MM.1S (cell line): ENCODE measurements around the gene TXK.

Experiments
- CTCF ChIP-seq: fragments of 300-600 bp; sonication (generic); IDR thresholded peaks from 2 replicates; pipeline ENCODE4 v1.5.1; 2016; ENCODE audit warnings: antibody characterized with exemption, low read length, mixed read lengths
- EZH2 ChIP-seq: fragments of 300-600 bp; sonication (generic); optimal IDR thresholded peaks from 2 replicates; pipeline ENCODE3; 2017; ENCODE audit warnings: low read depth, mild to moderate bottlenecking, antibody characterized with exemption, low read length, mixed read lengths
- EZH2phosphoT487 ChIP-seq: fragments of 300-600 bp; sonication (generic); IDR thresholded peaks from 2 replicates; pipeline ENCODE4 v1.6.1; 2018; ENCODE audit warnings: antibody characterized with exemption, low read length

GRCh38 chr4:48110452-48110978 lies 23.5 kb downstream of the TXK start:
- TF ChIP-seq CTCF, result no peak
- TF ChIP-seq EZH2, result no peak
- no peak for TF ChIP-seq EZH2phosphoT487
